Loucy (cell line): ENCODE data around the gene STK39.

Experiments used
- H2AFZ ChIP-seq: fragments of 200-600 bp; sonication (generic); 2 replicates; pipeline ENCODE4 v1.6.0; 2016; ENCODE audit warnings: antibody characterized with exemption, mild to moderate bottlenecking, low read length, moderate library complexity
- H3F3A ChIP-seq: fragments of 200-600 bp; 2 replicates; pipeline ENCODE4 v1.6.0; 2016; ENCODE audit warnings: antibody characterized with exemption, low read depth, mild to moderate bottlenecking
- H3K27me3 ChIP-seq: fragments of 200-600 bp; sonication (generic); 2 replicates; pipeline ENCODE4 v1.6.1; 2014; ENCODE audit warnings: low read length, mild to moderate bottlenecking; ENCODE audit not compliant: insufficient read depth, poor library complexity, severe bottlenecking
- H3K36me3 ChIP-seq: fragments of 200-600 bp; sonication (generic); 2 replicates; pipeline ENCODE4 v1.6.1; 2016; ENCODE audit warnings: low read length; ENCODE audit not compliant: insufficient read depth
- H3K4me1 ChIP-seq: fragments of 200-600 bp; sonication (generic); 2 replicates; pipeline ENCODE4 v1.5.1; 2014; ENCODE audit warnings: low read length, mild to moderate bottlenecking; ENCODE audit not compliant: insufficient read depth, poor library complexity, severe bottlenecking
- H3K4me2 ChIP-seq: fragments of 200-600 bp; sonication (generic); 2 replicates; pipeline ENCODE4 v1.6.0; 2014; ENCODE audit warnings: antibody characterized with exemption, low read length, low read depth, mild to moderate bottlenecking; ENCODE audit not compliant: poor library complexity, severe bottlenecking
- H3K4me3 ChIP-seq: fragments of 200-600 bp; sonication (generic); 2 replicates; pipeline ENCODE4 v1.5.1; 2014; ENCODE audit warnings: low read length, mild to moderate bottlenecking, mixed read lengths; ENCODE audit not compliant: poor library complexity, severe bottlenecking
- H3K79me2 ChIP-seq: fragments of 200-600 bp; sonication (generic); 2 replicates; pipeline ENCODE4 v1.6.1; 2014; ENCODE audit warnings: low read length; ENCODE audit not compliant: insufficient read depth
- H3K9ac ChIP-seq: fragments of 200-600 bp; sonication (generic); 2 replicates; pipeline ENCODE4 v1.6.0; 2014; ENCODE audit warnings: mild to moderate bottlenecking, low read depth, low read length, moderate library complexity; ENCODE audit not compliant: poor library complexity, severe bottlenecking
- H3K9me2 ChIP-seq: fragments of 200-600 bp; sonication (generic); replicated peaks from 2 replicates; pipeline ENCODE4 v1.6.1; 2016; ENCODE audit warnings: low read depth, low read length, mixed read lengths
- H3K9me3 ChIP-seq: fragments of 200-600 bp; sonication (generic); 2 replicates; pipeline ENCODE4 v1.6.1; 2014; ENCODE audit warnings: mild to moderate bottlenecking, antibody characterized with exemption, low read length, low read depth; ENCODE audit not compliant: insufficient read depth
- H4K20me1 ChIP-seq: fragments of 200-600 bp; sonication (generic); 2 replicates; pipeline ENCODE4 v1.6.0; 2014; ENCODE audit warnings: antibody characterized with exemption, low read length, mild to moderate bottlenecking; ENCODE audit not compliant: insufficient read depth, poor library complexity, severe bottlenecking
- CTCF ChIP-seq: fragments of 200-600 bp; sonication (generic); conservative IDR thresholded peaks from 2 replicates; pipeline ENCODE4 v1.5.1; 2014; ENCODE audit warnings: mild to moderate bottlenecking, antibody characterized with exemption, low read length
- EZH2phosphoT487 ChIP-seq: fragments of 200-600 bp; IDR thresholded peaks from 2 replicates; pipeline ENCODE4 v1.6.1; 2018; ENCODE audit warnings: antibody characterized with exemption, mild to moderate bottlenecking, moderate library complexity, borderline replicate concordance

The STK39 gene

GRCh38 chr2:168029071-168029470 lies 218.3 kb downstream of the STK39 start:
- H4K20me1 ChIP-seq: no peaks in the 10 kb centered on the region
- TF ChIP-seq CTCF: no peak
- TF ChIP-seq EZH2phosphoT487: no peak
- H3K4me3 ChIP-seq: no peak overlapping the region
- H3K9me2 ChIP-seq: no peaks in the 10 kb centered on the region
- H3F3A ChIP-seq: no peaks in the 10 kb centered on the region
- H3K79me2 ChIP-seq: no peaks in the 10 kb centered on the region
- no peaks in the 10 kb centered on the region for H3K9me3 ChIP-seq
- H3K9ac ChIP-seq: no peak overlapping the region
- no peak overlapping the region for H3K4me2 ChIP-seq
- H3K4me1 ChIP-seq: peaks cover 33% of the 10 kb centered on the region
- H3K36me3 ChIP-seq: peaks cover 16% of the 10 kb centered on the region; the same call in 1 of the 2 replicates
- H3K27me3 ChIP-seq: no peaks in the 10 kb centered on the region
- no peak overlapping the region for H2AFZ ChIP-seq

GRCh38 chr2:168028362-168028761 lies 219.0 kb downstream of the STK39 start:
- Histone ChIP-seq H4K20me1 (peaks cover 6% of the 10 kb centered on the region), H2AFZ (no peak overlapping the region), H3K9me2 (no peaks in the 10 kb centered on the region), H3K79me2 (no peaks in the 10 kb centered on the region), H3K4me1 (peaks cover 40% of the 10 kb centered on the region), H3K27me3 (no peaks in the 10 kb centered on the region), H3K4me2 (no peak overlapping the region), H3K4me3 (no peak overlapping the region), H3F3A (0 out of 2 replicates have a peak, but pooled peaks cover 2% of the 10 kb centered on the region), H3K9me3 (no peaks in the 10 kb centered on the region), H3K9ac (no peak overlapping the region), H3K36me3 (peaks cover 9% of the 10 kb centered on the region; the same call in 1 of the 2 replicates)
- TF ChIP-seq EZH2phosphoT487 (no peak), CTCF (no peak)

GRCh38 chr2:168025487-168026202 lies 221.8 kb downstream of the STK39 start:
- peaks cover 14% of the 10 kb centered on the region for H3F3A ChIP-seq
- peaks cover 8% of the 10 kb centered on the region; the same call in 1 of the 2 replicates for H3K36me3 ChIP-seq
- peak overlapping the region; percentile 1 for H3K4me2 ChIP-seq

More at GRCh38 chr2:168025487-168026202, 221.8 kb downstream of the STK39 start:
- no peak overlapping the region for H2AFZ ChIP-seq
- no peaks in the 10 kb centered on the region for H3K9me3 ChIP-seq
- H3K9ac ChIP-seq: no peak overlapping the region
- no peak overlapping the region for H3K4me3 ChIP-seq
- peaks cover 65% of the 10 kb centered on the region for H3K4me1 ChIP-seq
- no peaks in the 10 kb centered on the region for H3K79me2 ChIP-seq
- no peaks in the 10 kb centered on the region for H3K9me2 ChIP-seq
- no peak for TF ChIP-seq CTCF
- TF ChIP-seq EZH2phosphoT487: no peak
- no peaks in the 10 kb centered on the region for H3K27me3 ChIP-seq
- peaks cover 7% of the 10 kb centered on the region for H4K20me1 ChIP-seq
